Tibial artery (tissue), 4 donors: ENCODE measurements around the gene MYLK.
A peak's percentile ranks its signal among the peaks of the same experiment; 100 is the strongest.
"Not testable (repeated sequence)": the region's sequence is repeated elsewhere in the genome, so short reads cannot be mapped to it uniquely, and the experiment has no call there.

Experiments
- DNase-seq, 2 donors: peaks; one replicate each; pipeline ENCODE4 v3.0.0-alpha.2; 2019
- H3K27ac ChIP-seq, 2 donors: fragments of 200-600 bp; sonication (generic) in 1 of 2; 1 replicate in 1 of 2; 2 replicates in 1 of 2; pipeline ENCODE4 v1.5.1; 2018 to 2019; ENCODE audit warnings: mild to moderate bottlenecking in 1 of 2
- H3K27me3 ChIP-seq, 2 donors: fragments of 200-600 bp; sonication (generic) in 1 of 2; one replicate each; pipeline versions ENCODE4 v1.5.1 to v1.6.0; 2016 to 2019
- H3K36me3 ChIP-seq, 3 donors: fragments of 200-600 bp; sonication (generic) in 2 of 3; one replicate each; pipeline ENCODE4 v1.5.1; 2016 to 2019; ENCODE audit warnings: mild to moderate bottlenecking in 2 of 3
- H3K4me1 ChIP-seq, 4 donors: fragments of 200-600 bp; sonication (generic) in 2 of 4; 1 replicate in 3 of 4; 2 replicates in 1 of 4; pipeline ENCODE4 v1.5.1; 2016 to 2019
- H3K4me3 ChIP-seq, 2 donors: fragments of 200-600 bp; sonication (generic) in 1 of 2; 1 replicate in 1 of 2; 2 replicates in 1 of 2; pipeline ENCODE4 v1.5.1; 2018 to 2019; ENCODE audit warnings: mild to moderate bottlenecking in 2 of 2
- H3K9me3 ChIP-seq, 3 donors: fragments of 200-600 bp; sonication (generic) in 1 of 3; one replicate each; pipeline ENCODE4 v1.5.1; 2016 to 2019
- CTCF ChIP-seq, 2 experiments: fragments of 200-600 bp in 1 of 2; fragments of 450-650 bp in 1 of 2; IDR thresholded peaks; one replicate each; pipeline ENCODE4 v1.5.1; 2017 to 2019; ENCODE audit warnings: antibody characterized with exemption in 2 of 2, mild to moderate bottlenecking in 1 of 2, moderate library complexity in 1 of 2
- intact Hi-C: fragments of 100-400 bp; cut with DNase I; formaldehyde crosslinking; loops from one replicate; pipeline ENCODE4 v1.15.0; 2023; ENCODE audit warnings: low total_unique reads

MYLK gene

DNA sequence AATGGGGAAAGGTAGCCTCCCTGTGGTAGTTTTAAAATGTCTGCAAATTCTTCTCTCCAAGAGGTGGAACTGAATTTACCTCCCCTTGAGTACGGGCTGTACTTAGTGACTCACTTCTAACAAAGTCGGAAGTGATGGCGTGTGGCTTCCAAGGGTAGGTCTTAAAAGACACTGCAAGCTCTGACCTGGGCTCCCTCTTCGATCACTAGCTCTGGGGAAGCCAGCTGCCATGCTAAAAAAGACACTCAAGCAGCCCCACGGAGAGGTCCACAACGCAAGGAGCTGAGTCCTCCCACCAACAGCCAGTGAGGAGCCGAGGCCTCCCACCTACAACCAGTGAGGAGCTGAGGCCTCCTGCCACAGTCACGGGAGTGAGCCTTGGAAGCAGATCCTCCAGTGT is 177.3 kb downstream of the MYLK start:
- Histone ChIP-seq H3K36me3 (peaks cover 0 to 21% (median 6%) of the 10 kb centered on the region in 3 donors), H3K4me3 (no peak overlapping the region), H3K27me3 (no peaks in the 10 kb centered on the region), H3K27ac (no peak overlapping the region), H3K9me3 (no peaks in the 10 kb centered on the region), H3K4me1 (peaks cover 0 to 56% (median 29%) of the 10 kb centered on the region in 4 donors)
- intact Hi-C loops: no loop called here
- peak; percentile 17 to 20 for DNase-seq
- no peak for TF ChIP-seq CTCF (IDR thresholded peaks at IDR 0.05)

- H3K27ac ChIP-seq: peak overlapping the region; percentile 82 to 88
- peak in 1 of 2 donors; percentile 7 for DNase-seq
These were observed 178.4 kb downstream of the MYLK start for GRCh38 chr3:123705488-123706285.

GRCh38 chr3:123703663-123704062 is 180.5 kb downstream of the MYLK start:
- H3K9me3 ChIP-seq, DNase-seq, H3K4me3 ChIP-seq, H3K27me3 ChIP-seq: not testable (repeated sequence)
- Histone ChIP-seq H3K4me1 (peaks cover 0 to 49% (median 21%) of the 10 kb centered on the region in 4 donors), H3K27ac (peak overlapping the region; percentile 82 to 88), H3K36me3 (peaks cover 0 to 19% (median 4%) of the 10 kb centered on the region in 3 donors)
- intact Hi-C loops: loop anchor here (5.0 kb wide), 1 partner anchor 51 kb away; no protein-coding TSS in a partner anchor

More at GRCh38 chr3:123705488-123706285, 178.4 kb downstream of the MYLK start:
- Histone ChIP-seq H3K4me3 (no peak overlapping the region), H3K4me1 (peaks cover 0 to 49% (median 23%) of the 10 kb centered on the region in 4 donors), H3K36me3 (peaks cover 0 to 21% (median 6%) of the 10 kb centered on the region in 3 donors), H3K9me3 (no peaks in the 10 kb centered on the region), H3K27me3 (no peaks in the 10 kb centered on the region)
- no peak for TF ChIP-seq CTCF (IDR thresholded peaks at IDR 0.05)
- intact Hi-C loops: no loop called here

DNA sequence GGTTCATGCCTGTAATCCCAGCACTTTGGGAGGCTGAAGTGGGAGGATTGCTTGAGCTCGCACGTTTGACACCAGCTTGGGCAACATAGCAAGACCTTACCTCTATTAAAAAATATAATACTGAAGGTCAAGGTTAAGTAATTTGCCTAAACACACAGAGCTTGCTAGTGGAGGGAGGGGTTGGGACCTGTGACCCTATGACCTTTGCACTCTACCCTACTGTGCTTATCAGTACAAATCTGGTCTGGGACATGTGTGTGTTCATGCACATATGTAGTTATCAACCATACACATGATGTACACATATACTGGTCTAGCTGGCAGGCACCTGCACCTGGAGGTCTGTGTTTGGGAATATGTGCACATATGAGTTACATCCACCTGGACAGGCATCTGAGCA is 181.4 kb downstream of the MYLK start:
- Histone ChIP-seq H3K4me3 (no peak overlapping the region), H3K27ac (peak overlapping the region; percentile 82 to 88), H3K27me3 (no peaks in the 10 kb centered on the region), H3K9me3 (no peaks in the 10 kb centered on the region), H3K4me1 (peaks cover 0 to 49% (median 21%) of the 10 kb centered on the region in 4 donors), H3K36me3 (peaks cover 0 to 10% (median 0%) of the 10 kb centered on the region in 3 donors)
- no peak for DNase-seq
- no peak for TF ChIP-seq CTCF (IDR thresholded peaks at IDR 0.05)
- intact Hi-C loops: loop anchor here (5.0 kb wide), 1 partner anchor 50 kb away; no protein-coding TSS in a partner anchor

GRCh38 chr3:123702057-123702456 is 182.1 kb downstream of the MYLK start:
- peak; percentile 60 to 72 for TF ChIP-seq CTCF (IDR thresholded peaks at IDR 0.05)
- H3K36me3 ChIP-seq, H3K9me3 ChIP-seq, H3K27me3 ChIP-seq: not testable (repeated sequence)
- intact Hi-C loops: loop anchor here (5.0 kb wide), 1 partner anchor 50 kb away; no protein-coding TSS in a partner anchor
- Histone ChIP-seq H3K27ac (peak overlapping the region; percentile 82 to 88), H3K4me1 (peaks cover 0 to 49% (median 21%) of the 10 kb centered on the region in 4 donors), H3K4me3 (peak overlapping the region; percentile 85 to 92)
- DNase-seq: peak; percentile 61 to 90
